Left ventricle myocardium inferior (tissue), 1 donor: ENCODE measurements around the gene PRDX6. TPM values are rescaled to one million over a fixed set of nuclear protein-coding genes. Genes with fewer than 3 reads are reported as not detected.

Experiments used
- DNase-seq: peaks from one replicate; pipeline ENCODE4 v3.0.0-alpha.2; 2020
- H3K27ac ChIP-seq: fragments of 200-600 bp; replicated peaks from 2 replicates; pipeline ENCODE4 v1.8.0; 2021
- H3K27me3 ChIP-seq: fragments of 200-600 bp; 2 replicates; pipeline ENCODE4 v1.8.0; 2021; ENCODE audit warnings: low read depth
- H3K36me3 ChIP-seq: fragments of 200-600 bp; 2 replicates; pipeline ENCODE4 v1.8.0; 2021
- H3K4me1 ChIP-seq: fragments of 200-600 bp; 2 replicates; pipeline ENCODE4 v1.8.0; 2021
- H3K4me3 ChIP-seq: fragments of 200-600 bp; 2 replicates; pipeline ENCODE4 v1.8.0; 2021; ENCODE audit warnings: mild to moderate bottlenecking, moderate library complexity
- H3K9me3 ChIP-seq: fragments of 200-600 bp; replicated peaks from 2 replicates; pipeline ENCODE4 v1.8.0; 2021
- intact Hi-C: fragments of 100-400 bp; cut with micrococcal nuclease; formaldehyde crosslinking; loops from one replicate; pipeline ENCODE4 v1.11.0; 2022
- total RNA-seq: library from RNA; stranded (reverse); fragmentation: NEBNext Ultra II Directional; extraction: Animal tissue kit (Norgen Biotek cat#: 25700); gene quantifications from one replicate; pipeline ENCODE4 v1.2.1, GENCODE V29; 2021
- TF ChIP-seq, protein P1 (sequence below): fragments of 200-600 bp; IDR thresholded peaks from 2 replicates; pipeline ENCODE4 v1.8.0; 2021; ENCODE audit warnings: antibody characterized with exemption, mild to moderate bottlenecking, borderline replicate concordance
- donor health status: DM: no; HTN: yes; CAD: no; lungs with severe emphysema.

The PRDX6 gene
- total RNA-seq, 1 donor from 2014 or later, result 363 TPM

GRCh38 chr1:173432331-173432730 lies 44.8 kb upstream of the PRDX6 start:
- Histone ChIP-seq H3K4me1 (peaks cover 31% of the 10 kb centered on the region), H3K27ac (no peak overlapping the region), H3K4me3 (no peak overlapping the region), H3K27me3 (no peaks in the 10 kb centered on the region), H3K9me3 (no peaks in the 10 kb centered on the region), H3K36me3 (no peaks in the 10 kb centered on the region)
- TF ChIP-seq, protein P1, sequence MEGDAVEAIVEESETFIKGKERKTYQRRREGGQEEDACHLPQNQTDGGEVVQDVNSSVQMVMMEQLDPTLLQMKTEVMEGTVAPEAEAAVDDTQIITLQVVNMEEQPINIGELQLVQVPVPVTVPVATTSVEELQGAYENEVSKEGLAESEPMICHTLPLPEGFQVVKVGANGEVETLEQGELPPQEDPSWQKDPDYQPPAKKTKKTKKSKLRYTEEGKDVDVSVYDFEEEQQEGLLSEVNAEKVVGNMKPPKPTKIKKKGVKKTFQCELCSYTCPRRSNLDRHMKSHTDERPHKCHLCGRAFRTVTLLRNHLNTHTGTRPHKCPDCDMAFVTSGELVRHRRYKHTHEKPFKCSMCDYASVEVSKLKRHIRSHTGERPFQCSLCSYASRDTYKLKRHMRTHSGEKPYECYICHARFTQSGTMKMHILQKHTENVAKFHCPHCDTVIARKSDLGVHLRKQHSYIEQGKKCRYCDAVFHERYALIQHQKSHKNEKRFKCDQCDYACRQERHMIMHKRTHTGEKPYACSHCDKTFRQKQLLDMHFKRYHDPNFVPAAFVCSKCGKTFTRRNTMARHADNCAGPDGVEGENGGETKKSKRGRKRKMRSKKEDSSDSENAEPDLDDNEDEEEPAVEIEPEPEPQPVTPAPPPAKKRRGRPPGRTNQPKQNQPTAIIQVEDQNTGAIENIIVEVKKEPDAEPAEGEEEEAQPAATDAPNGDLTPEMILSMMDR, result no peak
- intact Hi-C loops, result loop anchor here (5.0 kb wide), 1 partner anchor 45 kb away; the partner anchor contains the start of gene PRDX6
- no peak for DNase-seq

GRCh38 chr1:173433751-173434326 lies 43.3 kb upstream of the PRDX6 start:
- H3K36me3 ChIP-seq, result peaks cover 3% of the 10 kb centered on the region
- DNase-seq, result no peak
- no peaks in the 10 kb centered on the region for H3K9me3 ChIP-seq
- H3K4me3 ChIP-seq, result no peak overlapping the region
- intact Hi-C loops, result loop anchor here (5.0 kb wide), 1 partner anchor 43 kb away; the partner anchor contains the start of gene PRDX6
- peaks cover 28% of the 10 kb centered on the region for H3K4me1 ChIP-seq
- no peak overlapping the region for H3K27ac ChIP-seq
- TF ChIP-seq, protein P1, result no peak
- H3K27me3 ChIP-seq, result no peaks in the 10 kb centered on the region

GRCh38 chr1:173436841-173437428 lies 40.2 kb upstream of the PRDX6 start:
- H3K9me3 ChIP-seq, result no peaks in the 10 kb centered on the region
- no peak overlapping the region for H3K27ac ChIP-seq
- H3K27me3 ChIP-seq, result no peaks in the 10 kb centered on the region
- peaks cover 3% of the 10 kb centered on the region for H3K36me3 ChIP-seq
- TF ChIP-seq, protein P1, result no peak
- H3K4me3 ChIP-seq, result no peak overlapping the region
- intact Hi-C loops, result no loop called here
- no peak for DNase-seq
- H3K4me1 ChIP-seq, result no peaks in the 10 kb centered on the region

DNA sequence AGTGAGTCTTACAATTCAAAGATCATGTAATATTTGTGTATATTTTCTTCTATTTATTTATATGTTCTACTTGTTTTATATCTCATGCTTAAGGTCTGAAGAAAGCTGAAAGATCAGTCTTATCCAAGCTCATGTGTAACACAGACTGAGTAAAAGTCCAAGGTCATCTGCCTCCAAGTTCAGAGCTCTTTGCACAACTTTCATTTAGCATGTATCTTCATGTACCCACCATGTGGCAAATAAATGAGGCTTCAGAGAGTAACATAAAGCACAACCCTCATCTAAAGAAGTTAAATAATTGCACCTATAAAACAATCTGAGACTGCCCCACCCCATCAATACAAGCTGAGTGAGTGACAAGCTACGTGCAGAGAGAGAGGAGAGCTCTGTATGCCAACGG lies 38.5 kb upstream of the PRDX6 start:
- intact Hi-C loops, result no loop called here
- H3K36me3 ChIP-seq, result peaks cover 3% of the 10 kb centered on the region
- no peak for DNase-seq

GRCh38 chr1:173440430-173440829 lies 36.7 kb upstream of the PRDX6 start:
- no peak for DNase-seq
- H3K4me3 ChIP-seq, result no peak overlapping the region
- no peak overlapping the region for H3K27ac ChIP-seq
- H3K9me3 ChIP-seq, result no peaks in the 10 kb centered on the region
- TF ChIP-seq, protein P1, result no peak
- intact Hi-C loops, result no loop called here
- H3K27me3 ChIP-seq, result no peaks in the 10 kb centered on the region
- peaks cover 10% of the 10 kb centered on the region for H3K4me1 ChIP-seq
- H3K36me3 ChIP-seq, result peaks cover 3% of the 10 kb centered on the region

More for the DNA sequence above, 38.5 kb upstream of the PRDX6 start:
- Histone ChIP-seq H3K27ac (no peak overlapping the region), H3K27me3 (no peaks in the 10 kb centered on the region), H3K4me3 (no peak overlapping the region), H3K9me3 (no peaks in the 10 kb centered on the region), H3K4me1 (no peaks in the 10 kb centered on the region)
- TF ChIP-seq, protein P1, result no peak
